DMS153 (cell line): ENCODE measurements around the gene LUC7L3.

Source experiments
- DNase-seq: peaks from one replicate; lab custom pipeline; 2025; lab: John Stamatoyannopoulos, UW

Gene LUC7L3

DNA sequence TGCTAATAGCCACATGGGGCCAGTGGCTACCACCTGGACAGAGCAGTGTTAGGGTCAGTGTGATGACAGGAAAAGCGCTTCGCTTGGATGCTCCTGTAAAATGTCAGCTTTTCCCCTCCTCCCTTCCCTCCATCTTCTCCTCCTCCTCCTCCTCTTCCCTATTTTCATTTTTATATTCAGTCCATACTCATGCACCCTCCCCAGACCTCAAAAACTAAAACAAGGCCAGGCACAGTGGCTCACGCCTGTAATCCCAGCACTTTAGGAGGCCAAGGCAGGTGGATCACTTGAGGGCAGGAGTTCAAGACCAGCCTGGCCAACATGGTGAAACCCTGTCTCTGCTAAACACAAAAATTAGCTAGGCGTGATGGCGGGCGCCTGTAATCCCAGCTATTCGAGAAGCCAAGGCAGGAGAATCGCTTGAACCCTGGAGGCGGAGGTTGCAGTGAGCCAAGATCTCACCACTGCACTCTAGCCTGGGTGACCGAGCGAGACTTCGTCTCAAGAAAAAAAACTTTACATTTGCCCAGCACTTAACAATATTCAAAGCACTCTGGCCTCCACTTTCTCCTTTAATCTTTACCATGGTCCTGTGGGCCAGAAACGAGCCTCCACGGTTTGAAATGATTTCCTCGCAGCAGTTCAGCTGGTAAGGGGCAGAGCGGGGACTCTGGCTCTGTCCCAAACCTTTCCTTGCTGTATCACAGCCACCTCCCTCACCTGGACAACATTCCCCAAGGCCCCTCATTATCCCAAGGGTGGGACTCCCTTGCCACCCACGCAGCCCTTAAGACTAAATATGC lies 33.5 kb upstream of the LUC7L3 start:
- no peak for DNase-seq

DNA sequence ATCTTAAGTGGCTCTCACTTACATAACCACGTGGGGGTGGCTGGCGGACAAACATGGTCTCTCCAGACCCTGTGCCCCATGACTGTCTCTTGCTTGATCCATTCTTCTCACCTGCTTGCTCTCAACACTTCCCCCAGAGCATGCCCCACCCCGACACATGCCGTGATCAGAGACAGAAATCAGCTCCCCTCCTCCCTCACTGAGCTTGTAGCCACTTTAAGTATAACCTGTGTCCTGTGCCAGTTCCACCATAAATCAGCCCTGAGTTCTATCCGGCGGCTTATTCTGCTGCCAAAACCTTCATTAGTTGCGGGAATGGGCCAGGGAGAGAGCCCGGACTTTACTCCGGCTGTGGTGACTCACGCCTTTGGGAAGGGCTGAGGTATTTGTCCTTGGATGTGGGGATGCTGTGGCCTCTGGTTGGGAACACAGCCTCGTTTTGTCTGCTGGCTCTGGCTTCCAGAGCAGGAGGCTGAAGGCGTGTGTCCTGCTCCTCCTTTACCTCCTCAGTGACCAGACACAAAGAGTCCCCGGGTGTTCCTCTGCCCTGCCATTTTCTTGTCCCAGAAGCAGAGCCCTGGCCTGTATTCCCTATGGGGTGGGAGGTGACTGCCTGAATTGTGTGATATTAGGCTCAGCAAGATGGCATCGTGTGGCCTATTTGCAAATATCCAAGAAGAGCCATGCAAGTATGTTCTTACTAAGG lies 32.8 kb upstream of the LUC7L3 start:
- DNase-seq: no peak

DNA sequence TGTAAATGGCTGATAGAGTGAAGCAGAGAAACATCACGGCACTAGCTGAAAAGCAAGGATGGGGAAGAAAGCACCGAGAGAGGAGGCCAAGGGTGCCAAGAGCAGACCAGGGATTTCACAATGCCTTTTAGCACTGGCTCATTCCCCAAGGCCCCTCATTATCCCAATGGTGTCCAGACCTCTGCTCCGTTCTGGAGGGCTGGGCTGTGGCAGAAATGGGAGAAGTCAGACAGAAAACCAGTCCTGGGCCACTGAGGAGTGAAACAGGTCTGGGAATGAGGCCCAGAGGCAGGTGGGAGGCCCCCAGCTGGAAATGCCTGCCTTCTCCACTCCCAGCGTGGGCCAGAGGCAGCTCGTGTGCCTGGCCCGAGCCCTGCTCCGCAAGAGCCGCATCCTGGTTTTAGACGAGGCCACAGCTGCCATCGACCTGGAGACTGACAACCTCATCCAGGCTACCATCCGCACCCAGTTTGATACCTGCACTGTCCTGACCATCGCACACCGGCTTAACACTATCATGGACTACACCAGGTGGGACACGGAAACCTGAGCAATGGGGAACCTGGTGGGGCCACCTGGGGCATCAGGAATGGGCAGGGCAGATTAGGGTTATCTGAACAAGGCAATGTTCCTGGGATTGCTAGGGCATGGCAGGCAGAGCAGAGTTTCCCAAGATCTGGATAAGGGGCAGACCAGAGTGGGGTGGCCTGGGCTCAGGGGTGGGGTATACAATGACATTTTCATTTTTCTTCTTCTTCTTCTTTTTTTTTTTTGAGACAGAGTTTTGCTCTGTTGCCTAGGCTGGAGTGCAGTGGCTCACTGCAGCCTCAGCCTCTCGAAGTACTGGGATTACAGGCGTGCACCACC lies 32.0 kb upstream of the LUC7L3 start:
- DNase-seq: no peak

DNA sequence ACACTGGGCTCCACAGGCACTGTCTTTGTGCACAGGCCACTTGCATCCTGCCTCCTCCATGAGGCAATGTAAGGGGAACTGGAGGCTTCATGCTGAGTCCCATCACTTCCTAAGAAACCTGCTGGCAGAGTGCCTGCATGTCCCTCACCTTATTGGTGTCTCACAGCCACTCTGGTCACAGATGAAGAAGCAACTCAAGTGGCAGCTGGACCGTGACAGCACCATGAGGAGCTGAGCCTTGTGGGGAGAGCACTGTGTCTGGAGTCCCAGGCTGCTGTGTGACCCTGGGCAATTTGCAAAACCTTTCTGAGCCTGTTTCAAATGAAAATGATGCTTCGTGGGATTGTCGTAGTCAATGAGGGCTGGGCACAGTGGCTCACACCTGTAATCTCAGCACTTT lies 31.2 kb upstream of the LUC7L3 start:
- no peak for DNase-seq

DNA sequence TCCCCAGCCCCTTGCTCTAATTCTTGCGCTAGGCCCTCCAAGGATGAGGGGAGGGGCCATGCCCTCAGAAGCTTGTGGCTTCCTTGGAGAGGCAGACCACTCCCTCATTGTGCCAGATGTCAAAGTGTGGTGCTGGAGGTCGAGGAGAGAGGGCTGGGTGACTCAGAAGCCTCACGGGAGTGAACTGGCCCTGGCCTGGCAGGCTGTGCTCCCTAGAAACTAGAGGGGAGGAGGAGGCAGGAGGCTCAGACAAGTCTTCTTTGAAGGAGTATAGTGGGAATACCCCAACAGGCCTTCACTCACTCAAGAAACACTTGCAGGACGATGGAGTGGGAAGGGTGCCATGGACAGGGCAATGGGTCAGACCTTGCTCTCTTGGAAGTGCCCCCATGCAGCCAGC lies 30.2 kb upstream of the LUC7L3 start:
- no peak for DNase-seq

DNA sequence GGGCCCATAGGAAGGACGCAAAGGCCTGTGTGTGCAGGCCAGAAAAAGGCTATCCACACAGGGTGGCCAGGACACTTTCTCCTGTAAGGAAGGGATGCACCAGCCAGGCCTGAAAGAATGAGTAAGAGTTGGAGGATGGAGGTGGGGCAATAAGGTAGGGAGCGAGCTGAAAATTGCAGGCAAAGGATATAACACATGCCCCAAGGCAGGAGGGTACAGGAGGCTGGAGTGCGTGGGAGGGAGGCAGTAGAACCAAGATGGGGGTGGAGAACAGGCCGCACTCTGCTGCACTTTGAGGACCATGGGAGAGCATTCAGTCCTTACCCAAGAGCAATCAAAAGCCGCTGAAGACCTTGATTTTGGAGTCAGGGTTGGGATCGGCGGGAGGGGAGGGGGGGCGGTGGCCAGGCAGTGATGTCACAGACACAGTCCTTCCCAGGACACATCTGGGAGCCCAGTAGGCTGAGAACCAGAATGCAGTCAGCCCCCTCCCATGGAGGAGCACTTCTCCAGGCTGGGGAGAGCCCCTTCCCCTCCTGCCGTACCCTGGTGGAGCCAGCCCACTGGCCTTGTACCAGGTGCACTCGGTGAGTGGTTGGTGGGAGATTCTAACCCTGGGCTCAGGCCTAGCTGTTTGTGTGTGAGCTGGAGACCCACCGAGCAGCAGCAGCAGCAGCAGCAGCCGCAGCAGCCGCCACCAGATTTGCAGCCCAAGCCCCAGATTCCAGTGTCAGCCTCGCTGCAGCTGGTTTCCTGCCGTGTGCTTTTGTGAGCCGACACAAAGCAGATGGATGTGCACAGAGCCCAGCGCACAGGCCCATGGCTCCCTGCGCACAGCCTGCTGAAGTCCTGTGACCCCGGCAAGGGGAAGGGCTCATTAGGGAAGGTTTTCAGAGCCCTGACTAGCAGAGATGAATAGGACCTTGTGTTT lies 29.2 kb upstream of the LUC7L3 start:
- DNase-seq: no peak

DNA sequence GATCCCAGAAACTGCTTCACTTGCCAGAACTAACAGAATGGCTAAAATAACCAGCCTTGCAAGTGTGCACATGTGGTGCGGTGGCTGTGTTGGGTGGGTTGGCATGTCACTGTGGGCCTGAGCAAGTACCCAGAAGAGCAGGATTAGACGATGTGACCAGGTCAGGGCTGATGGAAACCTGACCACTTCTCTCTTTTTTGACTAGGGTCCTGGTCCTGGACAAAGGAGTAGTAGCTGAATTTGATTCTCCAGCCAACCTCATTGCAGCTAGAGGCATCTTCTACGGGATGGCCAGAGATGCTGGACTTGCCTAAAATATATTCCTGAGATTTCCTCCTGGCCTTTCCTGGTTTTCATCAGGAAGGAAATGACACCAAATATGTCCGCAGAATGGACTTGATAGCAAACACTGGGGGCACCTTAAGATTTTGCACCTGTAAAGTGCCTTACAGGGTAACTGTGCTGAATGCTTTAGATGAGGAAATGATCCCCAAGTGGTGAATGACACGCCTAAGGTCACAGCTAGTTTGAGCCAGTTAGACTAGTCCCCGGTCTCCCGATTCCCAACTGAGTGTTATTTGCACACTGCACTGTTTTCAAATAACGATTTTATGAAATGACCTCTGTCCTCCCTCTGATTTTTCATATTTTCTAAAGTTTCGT lies 28.4 kb upstream of the LUC7L3 start:
- DNase-seq: no peak

DNA sequence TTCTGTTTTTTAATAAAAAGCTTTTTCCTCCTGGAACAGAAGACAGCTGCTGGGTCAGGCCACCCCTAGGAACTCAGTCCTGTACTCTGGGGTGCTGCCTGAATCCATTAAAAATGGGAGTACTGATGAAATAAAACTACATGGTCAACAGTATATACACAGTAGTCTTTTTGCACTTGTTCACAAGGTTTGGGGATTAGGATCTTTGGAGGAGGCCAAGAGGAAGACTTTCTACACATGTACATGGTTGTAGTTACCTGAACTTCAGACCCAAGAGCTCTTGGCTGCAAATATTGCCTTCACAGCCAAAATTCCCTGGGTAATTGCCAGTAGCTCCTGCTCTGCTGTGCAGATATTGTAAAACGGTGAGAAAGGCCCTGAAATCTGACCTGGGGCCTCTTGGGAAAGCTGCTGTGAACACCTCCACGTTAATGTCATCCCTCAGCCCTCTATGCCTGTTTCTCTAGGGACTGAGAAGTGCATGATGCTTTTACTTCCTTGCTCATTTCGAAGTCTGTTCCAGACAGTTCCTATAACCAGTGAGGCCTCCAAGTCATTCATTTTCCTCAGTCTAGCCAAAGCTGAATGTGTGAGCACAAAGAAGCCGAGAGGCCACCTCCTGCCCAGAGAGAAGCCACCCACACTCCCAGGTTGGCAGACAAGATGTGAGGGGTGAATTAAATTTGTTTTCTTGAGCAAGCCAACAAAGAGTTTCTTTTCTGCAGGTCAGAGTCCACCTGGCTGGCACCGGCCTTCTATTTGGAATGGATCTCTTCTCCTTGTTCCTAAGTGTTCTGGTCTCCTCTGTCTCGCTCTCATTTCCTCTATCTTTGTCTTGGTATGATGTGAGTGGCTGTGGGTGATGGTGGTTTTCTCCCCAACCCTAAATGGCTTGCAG lies 27.6 kb upstream of the LUC7L3 start:
- DNase-seq: no peak

DNA sequence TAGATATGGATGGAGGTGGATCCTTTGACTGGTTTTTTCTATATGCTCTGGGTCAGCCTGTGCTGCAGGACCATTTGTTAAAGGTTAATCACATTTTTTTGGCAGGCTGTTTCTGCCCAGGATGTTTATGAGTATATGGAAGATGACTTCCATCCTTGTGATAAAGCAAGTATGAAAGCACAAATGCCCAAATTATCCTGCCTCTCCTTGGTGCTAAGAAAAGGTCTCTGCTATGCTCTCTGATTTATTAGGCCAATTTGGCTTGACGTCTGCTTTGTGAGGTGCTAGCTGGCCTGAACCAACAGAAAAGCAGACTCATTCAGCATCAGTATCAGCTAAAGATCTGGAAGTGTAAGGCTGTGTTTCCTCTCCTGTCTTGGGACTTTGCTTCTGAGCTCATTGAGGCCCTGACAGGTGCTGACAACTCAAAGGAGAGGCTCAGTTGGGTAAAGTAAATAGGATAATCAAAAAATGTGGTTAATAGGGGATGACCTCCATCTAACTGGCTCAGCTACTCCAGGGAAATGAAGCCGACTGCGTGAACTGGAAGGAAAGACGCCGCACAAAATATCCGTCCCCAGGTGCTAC lies 26.9 kb upstream of the LUC7L3 start:
- DNase-seq: no peak

DNA sequence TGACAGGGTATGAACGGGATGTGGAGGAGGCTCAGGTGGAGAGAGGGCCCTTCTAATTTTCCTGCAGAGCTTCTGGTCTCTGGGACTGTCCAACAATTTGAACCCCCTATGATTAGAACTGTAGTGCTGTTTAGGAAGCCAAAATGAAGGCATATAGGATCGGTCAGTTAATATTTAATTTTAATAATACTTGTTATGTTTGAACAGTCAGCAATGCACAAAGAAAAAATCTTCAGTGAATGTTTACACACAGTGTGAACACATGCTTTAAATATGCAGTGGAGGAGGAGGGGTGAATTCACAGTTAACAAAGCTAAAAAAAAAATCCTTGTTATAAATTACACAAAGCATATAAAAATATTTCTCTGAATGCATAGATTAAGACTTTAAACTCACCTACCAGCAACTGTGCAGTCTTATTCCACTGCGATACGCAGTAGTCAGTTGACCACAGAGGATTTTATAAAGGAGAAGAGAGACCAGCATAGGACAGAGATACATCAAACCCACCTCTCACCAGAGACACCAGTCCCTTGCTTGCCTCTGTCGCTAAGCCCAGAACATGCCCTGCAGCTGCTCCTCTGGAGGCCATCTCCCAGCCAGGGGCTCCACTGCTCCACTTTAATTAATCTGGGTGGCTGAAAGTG lies 26.2 kb upstream of the LUC7L3 start:
- no peak for DNase-seq

DNA sequence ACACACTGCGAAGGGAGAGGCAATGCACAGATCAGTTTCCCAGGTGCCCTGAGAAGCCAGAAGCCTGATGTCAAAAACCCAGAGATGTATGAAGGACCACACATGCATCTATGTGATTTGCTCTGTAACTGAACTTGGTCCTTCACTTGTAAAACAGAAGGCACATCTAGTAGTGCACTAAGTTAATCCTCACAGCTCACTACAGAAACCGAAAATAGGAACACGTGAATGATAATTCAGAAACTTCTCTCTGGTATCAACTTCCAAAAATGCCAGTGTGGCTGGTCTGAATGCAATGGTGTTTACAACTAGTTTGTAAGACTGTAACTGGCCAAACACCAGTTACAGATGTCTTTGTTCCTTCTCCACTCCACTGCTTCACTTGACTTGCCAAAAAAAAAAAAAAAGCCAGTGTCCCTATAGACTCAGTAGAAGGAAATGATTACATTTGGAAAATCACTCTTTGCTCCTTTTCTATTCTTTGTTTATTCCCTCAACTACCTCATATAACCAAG lies 23.0 kb upstream of the LUC7L3 start:
- no peak for DNase-seq

DNA sequence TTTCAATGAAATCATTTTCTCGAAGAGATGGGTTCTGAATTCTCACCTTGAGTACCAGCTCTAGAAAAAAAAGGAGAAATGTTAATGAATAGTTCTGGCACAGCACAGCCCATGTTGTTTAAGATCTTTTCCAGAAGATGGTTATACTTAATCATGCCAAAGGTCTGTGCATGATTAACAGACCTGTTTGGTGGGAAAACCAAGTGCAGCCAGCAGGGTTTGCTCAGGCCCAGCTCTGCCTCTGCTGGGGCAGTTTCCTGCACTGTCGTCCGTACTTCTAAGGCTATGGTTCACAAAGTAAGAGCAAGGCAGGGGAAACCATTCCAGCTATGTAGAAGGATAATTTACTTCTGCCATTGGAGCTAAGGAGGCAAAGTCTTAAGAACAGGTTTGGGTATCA lies 22.3 kb upstream of the LUC7L3 start:
- no peak for DNase-seq

DNA sequence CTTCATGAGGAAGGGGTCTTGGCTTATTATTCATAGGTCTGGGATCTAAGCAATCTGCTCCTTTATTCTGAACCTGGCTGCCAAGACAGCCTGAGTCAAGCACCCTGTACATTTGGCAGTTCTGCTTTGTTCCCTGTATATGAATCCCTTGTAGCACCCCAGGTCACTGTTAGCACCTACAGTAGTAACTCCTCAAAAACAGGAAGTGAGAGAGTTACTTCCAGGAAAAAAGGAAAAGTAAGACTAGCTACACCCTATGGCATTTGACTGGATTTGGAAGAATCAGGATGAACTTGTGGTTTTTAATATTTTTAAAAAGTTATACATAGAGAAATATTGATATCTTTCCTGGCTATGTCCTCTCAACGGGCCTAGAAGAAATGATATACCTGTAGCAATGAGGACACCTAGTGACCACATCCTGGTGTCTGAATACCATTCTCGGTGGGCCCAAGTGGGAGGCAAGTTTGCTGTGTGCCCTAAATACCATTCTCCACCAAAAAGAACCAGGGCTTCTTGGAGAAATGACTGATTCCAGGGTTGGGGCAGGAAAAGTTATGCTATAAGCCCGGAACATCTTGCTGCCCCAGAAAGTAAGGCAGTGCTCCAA lies 21.6 kb upstream of the LUC7L3 start:
- no peak for DNase-seq

DNA sequence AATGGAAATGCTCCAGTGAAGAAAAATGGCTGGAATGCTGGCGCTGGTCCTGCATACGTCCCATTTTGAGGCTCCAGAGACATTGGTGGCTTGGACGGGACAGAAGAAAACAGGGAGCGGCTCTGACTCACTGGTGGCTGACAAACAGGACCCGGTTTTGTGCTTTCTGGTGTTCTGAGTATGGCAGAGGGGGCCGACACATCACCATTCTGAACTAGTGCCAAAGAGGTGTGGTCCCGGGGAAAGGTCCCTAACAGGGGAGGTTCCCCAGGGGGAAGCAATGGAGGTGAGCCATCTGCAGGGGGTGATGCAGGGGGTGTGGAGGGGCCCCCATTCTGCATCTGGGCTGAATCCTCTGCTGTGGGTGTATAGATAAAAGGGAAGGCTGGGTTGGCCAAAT lies 20.0 kb upstream of the LUC7L3 start:
- DNase-seq: no peak

DNA sequence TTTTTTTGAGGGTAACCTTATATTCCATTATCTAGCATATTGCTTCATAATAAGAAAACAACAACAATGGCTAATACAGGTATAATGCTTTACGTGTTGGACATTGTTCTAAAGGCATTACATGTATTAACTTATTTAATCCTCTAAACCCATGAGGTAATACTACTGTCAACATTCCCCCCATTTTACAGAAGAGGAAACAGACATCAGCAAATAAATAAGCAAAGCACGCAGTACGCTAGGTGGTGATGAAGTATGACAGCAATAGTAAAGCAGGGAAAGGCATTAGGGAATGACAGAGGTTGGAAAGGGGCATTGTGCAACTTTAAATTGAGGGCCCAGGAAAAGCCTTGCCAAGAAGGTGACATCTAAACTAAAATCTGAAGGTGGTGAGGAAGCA lies 16.2 kb upstream of the LUC7L3 start:
- DNase-seq: no peak

DNA sequence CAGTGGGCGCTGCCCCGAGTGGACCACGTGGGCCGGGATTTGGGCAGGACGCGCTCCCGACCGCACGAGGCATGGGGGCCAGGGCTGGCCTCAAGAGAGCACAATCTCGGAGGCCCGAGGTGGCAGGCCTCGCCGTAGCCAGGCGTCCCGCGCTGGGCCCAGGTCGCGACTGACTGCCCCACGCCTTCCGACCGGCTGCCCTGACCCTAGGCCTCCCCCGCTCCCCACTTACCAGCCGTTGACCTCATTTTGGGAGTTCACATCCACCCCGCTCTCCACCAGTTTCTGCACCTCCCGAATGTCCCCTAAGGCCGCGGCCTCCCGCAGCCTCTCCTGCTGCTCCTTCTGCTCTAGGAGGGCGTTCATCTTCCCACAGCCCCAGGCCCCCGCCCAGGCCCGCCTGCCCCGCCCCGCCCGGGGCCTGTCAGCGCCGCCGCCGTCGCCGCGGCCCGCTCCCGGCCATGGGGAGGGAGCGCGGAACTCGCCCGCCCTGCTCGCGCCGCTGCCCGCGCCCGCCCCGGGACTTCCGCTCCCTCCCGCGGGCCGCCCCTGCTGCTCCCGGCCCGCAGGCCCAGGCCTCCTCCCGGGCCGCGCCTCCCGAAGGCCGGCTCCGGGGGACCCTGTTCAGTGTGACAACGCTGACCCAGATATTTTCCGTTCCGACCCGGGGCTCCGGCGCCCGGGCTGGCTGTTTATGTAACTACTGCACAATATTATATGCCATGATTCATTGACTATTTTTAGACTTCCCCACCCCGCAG lies 11.9 kb upstream of the LUC7L3 start, which contains the start of gene ANKRD40:
Gene ANKRD40, minus strand, starts transcription at position 626 of the 761 bp plus-strand sequence. Its CDS starts 260 bp downstream, at position 366.
- DNase-seq: peak; percentile 82
